MM.1S (cell line): ENCODE results near the gene DNAAF5.

Experiments used
- DNase-seq: peaks from one replicate; pipeline ENCODE4 v3.0.0-alpha.2; 2015
- H2AFZ ChIP-seq: fragments of 300-600 bp; sonication (generic); 2 replicates; pipeline ENCODE4 v1.6.0; 2016; ENCODE audit warnings: antibody characterized with exemption, low read length
- H3F3A ChIP-seq: fragments of 300-600 bp; sonication (generic); 2 replicates; pipeline ENCODE4 v1.6.1; 2016; ENCODE audit warnings: mild to moderate bottlenecking, antibody characterized with exemption, low read length, moderate library complexity, mixed read lengths; ENCODE audit not compliant: insufficient read depth
- H3K27ac ChIP-seq: fragments of 300-600 bp; sonication (generic); 2 replicates; pipeline ENCODE4 v1.5.1; 2016; ENCODE audit warnings: mild to moderate bottlenecking, low read length
- H3K27me3 ChIP-seq: fragments of 300-600 bp; sonication (generic); replicated peaks from 2 replicates; pipeline ENCODE4 v1.6.0; 2016; ENCODE audit warnings: low read length; ENCODE audit not compliant: insufficient read depth
- H3K36me3 ChIP-seq: fragments of 300-600 bp; sonication (generic); replicated peaks from 2 replicates; pipeline ENCODE4 v1.6.1; 2016; ENCODE audit warnings: mild to moderate bottlenecking, low read length, mixed read lengths; ENCODE audit not compliant: insufficient read depth
- H3K4me1 ChIP-seq: fragments of 300-600 bp; sonication (generic); 2 replicates; pipeline ENCODE4 v1.6.1; 2016; ENCODE audit warnings: low read length, mixed read lengths
- H3K4me2 ChIP-seq: fragments of 300-600 bp; sonication (generic); 2 replicates; pipeline ENCODE4 v1.6.0; 2016; ENCODE audit warnings: low read depth, low read length
- H3K4me3 ChIP-seq: fragments of 300-600 bp; sonication (generic); 2 replicates; pipeline ENCODE4 v1.5.1; 2016; ENCODE audit warnings: low read length, mixed read lengths
- H3K79me2 ChIP-seq: fragments of 300-600 bp; sonication (generic); 2 replicates; pipeline ENCODE4 v1.6.1; 2016; ENCODE audit warnings: mixed run types, low read length, mixed read lengths
- H3K9ac ChIP-seq: fragments of 300-600 bp; sonication (generic); 2 replicates; pipeline ENCODE4 v1.6.1; 2016; ENCODE audit warnings: low read length, mixed read lengths
- H3K9me2 ChIP-seq: fragments of 300-600 bp; sonication (generic); replicated peaks from 2 replicates; pipeline ENCODE4 v1.6.1; 2016; ENCODE audit warnings: mild to moderate bottlenecking, low read length, mixed read lengths; ENCODE audit not compliant: insufficient read depth
- H3K9me3 ChIP-seq: fragments of 300-600 bp; sonication (generic); replicated peaks from 2 replicates; pipeline ENCODE4 v1.6.1; 2016; ENCODE audit warnings: mild to moderate bottlenecking, low read length, mixed read lengths; ENCODE audit not compliant: insufficient read depth
- H4K20me1 ChIP-seq: fragments of 300-600 bp; sonication (generic); 2 replicates; pipeline ENCODE4 v1.6.1; 2016; ENCODE audit warnings: mild to moderate bottlenecking, low read length, moderate library complexity, mixed read lengths; ENCODE audit not compliant: insufficient read depth
- EZH2 ChIP-seq: fragments of 300-600 bp; sonication (generic); optimal IDR thresholded peaks from 2 replicates; pipeline ENCODE3; 2017; ENCODE audit warnings: low read depth, mild to moderate bottlenecking, antibody characterized with exemption, low read length, mixed read lengths
- EZH2phosphoT487 ChIP-seq: fragments of 300-600 bp; sonication (generic); IDR thresholded peaks from 2 replicates; pipeline ENCODE4 v1.6.1; 2018; ENCODE audit warnings: antibody characterized with exemption, low read length
- TF ChIP-seq, protein P1 (sequence below): fragments of 300-600 bp; sonication (generic); IDR thresholded peaks from 2 replicates; pipeline ENCODE4 v1.5.1; 2016; ENCODE audit warnings: antibody characterized with exemption, low read length, mixed read lengths

Gene DNAAF5

GRCh38 chr7:786472-787255 lies 60.2 kb downstream of the DNAAF5 start:
- no peaks in the 10 kb centered on the region for H3K27me3 ChIP-seq
- no peak overlapping the region for H3K27ac ChIP-seq
- H3K4me3 ChIP-seq: no peak overlapping the region
- peak; percentile 7 for DNase-seq
- H3K4me1 ChIP-seq: no peaks in the 10 kb centered on the region
- H2AFZ ChIP-seq: no peak overlapping the region
- H3K9me3 ChIP-seq: no peaks in the 10 kb centered on the region
- H3K36me3 ChIP-seq: 0 out of 2 replicates have a peak, but pooled peaks cover 4% of the 10 kb centered on the region
- TF ChIP-seq, protein P1, sequence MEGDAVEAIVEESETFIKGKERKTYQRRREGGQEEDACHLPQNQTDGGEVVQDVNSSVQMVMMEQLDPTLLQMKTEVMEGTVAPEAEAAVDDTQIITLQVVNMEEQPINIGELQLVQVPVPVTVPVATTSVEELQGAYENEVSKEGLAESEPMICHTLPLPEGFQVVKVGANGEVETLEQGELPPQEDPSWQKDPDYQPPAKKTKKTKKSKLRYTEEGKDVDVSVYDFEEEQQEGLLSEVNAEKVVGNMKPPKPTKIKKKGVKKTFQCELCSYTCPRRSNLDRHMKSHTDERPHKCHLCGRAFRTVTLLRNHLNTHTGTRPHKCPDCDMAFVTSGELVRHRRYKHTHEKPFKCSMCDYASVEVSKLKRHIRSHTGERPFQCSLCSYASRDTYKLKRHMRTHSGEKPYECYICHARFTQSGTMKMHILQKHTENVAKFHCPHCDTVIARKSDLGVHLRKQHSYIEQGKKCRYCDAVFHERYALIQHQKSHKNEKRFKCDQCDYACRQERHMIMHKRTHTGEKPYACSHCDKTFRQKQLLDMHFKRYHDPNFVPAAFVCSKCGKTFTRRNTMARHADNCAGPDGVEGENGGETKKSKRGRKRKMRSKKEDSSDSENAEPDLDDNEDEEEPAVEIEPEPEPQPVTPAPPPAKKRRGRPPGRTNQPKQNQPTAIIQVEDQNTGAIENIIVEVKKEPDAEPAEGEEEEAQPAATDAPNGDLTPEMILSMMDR: peak; percentile 52
- TF ChIP-seq EZH2 (no peak), EZH2phosphoT487 (no peak)
- H4K20me1 ChIP-seq: no peaks in the 10 kb centered on the region
- H3K4me2 ChIP-seq: no peak overlapping the region
- no peak overlapping the region for H3K9ac ChIP-seq
- H3K9me2 ChIP-seq: no peaks in the 10 kb centered on the region
- no peaks in the 10 kb centered on the region for H3F3A ChIP-seq
- no peaks in the 10 kb centered on the region for H3K79me2 ChIP-seq

DNA sequence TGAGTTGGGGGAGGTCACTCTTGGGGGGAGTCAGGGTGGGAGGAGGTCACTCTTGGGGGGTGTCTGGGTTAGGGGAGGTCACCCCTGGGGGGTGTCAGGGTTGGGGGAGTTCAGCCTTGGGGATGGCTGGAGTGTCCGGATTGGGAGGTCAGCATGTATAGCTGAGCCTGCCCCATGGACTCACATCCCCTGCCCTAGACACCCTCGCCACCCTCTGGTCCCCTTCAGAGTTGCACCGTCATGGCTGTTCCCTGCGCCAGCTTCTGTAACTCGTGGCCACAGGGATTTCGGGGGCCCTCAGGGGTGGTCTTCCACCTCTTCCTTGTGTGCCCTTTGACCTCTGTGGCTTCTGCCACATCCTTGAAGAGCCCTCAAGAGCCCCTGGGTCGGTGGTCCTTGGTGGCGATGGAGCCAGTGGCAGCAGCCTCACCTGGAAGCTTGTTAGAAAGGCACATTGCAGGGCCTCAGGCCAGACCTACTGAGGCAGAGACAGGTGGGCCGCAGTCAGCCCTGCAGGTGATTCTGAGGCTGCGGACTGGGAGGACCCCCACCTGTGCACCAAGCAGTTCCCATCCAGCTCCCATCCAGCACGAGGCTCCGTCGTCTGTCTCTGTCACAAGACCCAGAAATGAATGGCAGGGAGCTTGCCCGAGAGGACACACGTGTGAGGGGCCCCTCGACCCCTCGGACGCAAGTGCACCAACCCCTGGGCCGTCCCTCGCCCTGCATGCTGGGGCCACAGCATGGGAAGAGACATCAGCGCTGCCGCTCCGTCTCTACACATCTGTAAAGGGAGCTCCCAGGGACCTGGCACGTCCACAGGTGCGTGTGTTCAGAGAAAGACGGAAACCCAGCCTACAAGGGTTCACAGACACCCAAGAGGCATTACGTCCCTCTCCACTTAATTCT lies 61.1 kb downstream of the DNAAF5 start:
- no peak overlapping the region for H3K4me2 ChIP-seq

GRCh38 chr7:791519-791918 lies 65.0 kb downstream of the DNAAF5 start:
- TF ChIP-seq EZH2phosphoT487 (no peak), EZH2 (no peak)
- TF ChIP-seq, protein P1: no peak
- no peaks in the 10 kb centered on the region for H3K79me2 ChIP-seq
- no peak for DNase-seq
- H3K27ac ChIP-seq: no peak overlapping the region
- no peak overlapping the region for H3K4me2 ChIP-seq
- H3K9ac ChIP-seq: no peak overlapping the region
- H3K4me1 ChIP-seq: no peaks in the 10 kb centered on the region
- no peak overlapping the region for H3K4me3 ChIP-seq
- H4K20me1 ChIP-seq: no peaks in the 10 kb centered on the region
- no peak overlapping the region for H2AFZ ChIP-seq
- no peaks in the 10 kb centered on the region for H3K36me3 ChIP-seq
- no peaks in the 10 kb centered on the region for H3F3A ChIP-seq
- no peaks in the 10 kb centered on the region for H3K27me3 ChIP-seq
- no peaks in the 10 kb centered on the region for H3K9me3 ChIP-seq
- H3K9me2 ChIP-seq: no peaks in the 10 kb centered on the region

More for the DNA sequence above, 61.1 kb downstream of the DNAAF5 start:
- DNase-seq: no peak
- no peaks in the 10 kb centered on the region for H3K79me2 ChIP-seq
- H4K20me1 ChIP-seq: no peaks in the 10 kb centered on the region
- no peaks in the 10 kb centered on the region for H3K9me3 ChIP-seq
- no peak overlapping the region for H3K27ac ChIP-seq
- no peaks in the 10 kb centered on the region for H3K36me3 ChIP-seq
- no peaks in the 10 kb centered on the region for H3K27me3 ChIP-seq
- TF ChIP-seq EZH2 (no peak), EZH2phosphoT487 (no peak)
- TF ChIP-seq, protein P1: no peak
- H3K9me2 ChIP-seq: no peaks in the 10 kb centered on the region
- H3K4me1 ChIP-seq: no peaks in the 10 kb centered on the region
- no peak overlapping the region for H3K4me3 ChIP-seq
- H2AFZ ChIP-seq: no peak overlapping the region
- H3F3A ChIP-seq: no peaks in the 10 kb centered on the region
- H3K9ac ChIP-seq: no peak overlapping the region
